ENCODE measurements around the gene CACNB4.

The CACNB4 gene

GRCh38 chr2:151975460-151976414 lies 123.1 kb downstream of the CACNB4 start:
- no peak for DNase-seq (ENCODE audit: low read depth in 2 of 2)

GRCh38 chr2:151974988-151975387 lies 123.9 kb downstream of the CACNB4 start:
- no peak for DNase-seq (ENCODE audit: low read depth in 2 of 2)

GRCh38 chr2:151973901-151974199 lies 125.0 kb downstream of the CACNB4 start:
- no peak for DNase-seq (ENCODE audit: low read depth in 2 of 2)

DNA sequence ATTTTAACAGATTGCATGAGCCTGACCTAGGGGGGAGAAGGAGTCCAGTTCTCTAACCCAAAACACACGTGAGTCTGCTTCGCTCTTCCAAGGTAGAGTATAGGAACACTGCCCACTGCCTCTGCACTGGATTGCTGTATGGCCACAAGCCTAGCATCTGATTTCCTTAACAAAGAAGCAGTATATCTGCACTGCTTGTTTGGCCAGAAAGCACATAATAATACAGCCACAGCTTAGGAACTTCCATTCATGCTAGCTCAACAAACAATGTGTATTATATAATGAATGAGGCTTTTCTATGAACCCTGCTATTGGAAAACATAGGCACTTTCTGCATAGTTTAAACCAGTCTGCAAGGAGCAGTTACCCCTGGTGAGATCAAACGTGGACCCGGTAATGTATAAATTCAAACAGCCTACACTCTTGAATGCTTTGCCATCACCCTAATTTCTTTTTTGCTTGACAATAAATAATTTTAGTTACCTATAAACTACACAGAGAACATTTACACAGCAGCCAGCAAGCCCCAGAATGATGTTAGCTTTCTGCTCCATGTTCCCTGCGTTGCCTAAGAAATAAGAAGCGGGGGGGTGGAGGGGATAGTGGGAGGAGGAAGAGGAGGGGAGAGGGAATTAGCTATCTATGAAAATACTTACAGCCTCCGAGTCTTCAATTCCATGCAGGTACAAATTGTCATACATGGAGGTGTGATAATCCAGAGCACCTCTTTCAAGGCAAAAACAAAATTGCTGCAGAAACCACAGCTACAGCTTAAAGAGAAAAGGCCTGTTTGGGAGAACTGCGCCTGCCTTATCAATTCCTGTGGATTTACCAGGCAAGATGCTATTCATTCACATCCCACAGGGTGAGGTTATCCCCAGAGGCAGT lies 125.6 kb downstream of the CACNB4 start:
- no peak for DNase-seq (ENCODE audit: low read depth in 2 of 2)

GRCh38 chr2:151972241-151973012 lies 126.4 kb downstream of the CACNB4 start:
- no peak for DNase-seq (ENCODE audit: low read depth in 2 of 2)

GRCh38 chr2:151971301-151972051 lies 127.4 kb downstream of the CACNB4 start:
- no peak for DNase-seq (ENCODE audit: low read depth in 2 of 2)

DNA sequence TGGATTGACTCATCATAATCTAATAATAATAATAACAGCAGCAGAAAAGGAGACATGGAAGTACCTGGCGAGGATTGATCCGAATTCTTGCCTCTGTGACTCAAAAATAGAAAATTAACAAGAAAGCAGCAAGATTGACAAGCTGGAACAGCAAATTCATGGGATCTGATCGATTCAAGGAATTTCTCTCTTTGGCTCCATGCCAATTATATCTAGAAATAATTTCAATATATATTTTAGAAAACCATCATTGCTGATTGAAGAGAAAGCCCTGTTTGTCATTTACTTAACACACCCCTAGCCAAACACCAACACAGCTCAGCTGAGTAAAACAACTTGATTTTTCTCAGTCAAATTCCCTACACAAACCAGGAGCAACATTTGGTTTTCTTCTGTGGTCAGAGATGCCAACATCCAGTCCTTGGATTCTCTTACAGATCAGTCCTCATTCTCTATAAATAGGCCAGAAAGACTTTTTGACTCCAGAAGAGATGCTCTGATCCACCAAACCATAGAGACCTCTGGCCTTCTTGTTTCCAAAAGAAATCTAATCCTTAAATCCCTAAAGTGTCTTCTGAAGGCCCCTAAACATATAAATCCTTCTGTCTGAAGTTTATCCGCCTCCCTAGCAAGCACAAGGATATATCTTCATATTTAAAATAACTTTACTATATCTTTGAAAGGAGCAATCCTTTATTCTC lies 129.9 kb downstream of the CACNB4 start:
- no peak for DNase-seq (ENCODE audit: low read depth in 2 of 2)

DNA sequence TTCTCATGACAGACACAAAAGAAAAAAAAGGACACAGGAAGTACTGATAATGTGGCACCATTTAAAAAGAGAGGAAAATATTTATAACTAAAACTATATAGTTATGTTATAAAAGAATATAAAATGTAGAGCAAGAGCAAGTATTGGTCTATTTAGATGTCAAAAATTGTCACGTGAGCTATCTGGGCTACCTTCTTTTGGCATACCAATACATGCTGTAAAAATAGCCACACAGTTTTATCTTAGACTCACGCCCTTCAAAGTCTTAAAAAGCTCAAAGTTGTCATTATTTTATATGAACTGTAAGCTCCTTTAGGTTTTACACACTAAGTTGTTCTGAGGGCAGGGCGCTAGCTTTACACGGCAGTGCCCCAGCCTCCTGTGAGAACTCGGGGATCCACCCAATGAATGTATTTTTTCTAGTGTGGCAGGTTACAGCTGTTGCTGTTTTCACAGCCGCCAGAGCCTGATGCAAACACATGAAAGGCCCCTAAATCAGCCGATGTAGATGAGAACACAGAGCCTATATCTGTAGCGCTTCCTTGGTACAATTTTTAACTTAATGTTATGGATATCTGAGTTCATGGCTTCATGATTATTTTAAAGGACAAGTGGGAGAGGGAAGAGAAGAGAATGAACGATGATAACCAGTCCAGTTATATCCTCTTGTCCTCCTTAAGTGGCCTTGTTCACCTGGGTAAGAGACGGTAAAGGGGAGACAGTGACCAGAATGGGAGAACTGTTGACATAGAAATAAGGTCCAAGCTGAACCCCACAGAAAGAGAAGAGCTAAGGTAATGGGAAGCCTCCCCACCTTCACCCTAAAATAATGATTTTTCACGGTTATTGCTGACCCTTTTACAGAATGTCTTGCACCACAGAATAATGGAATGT lies 130.8 kb downstream of the CACNB4 start:
- no peak for DNase-seq (ENCODE audit: low read depth in 2 of 2)

DNA sequence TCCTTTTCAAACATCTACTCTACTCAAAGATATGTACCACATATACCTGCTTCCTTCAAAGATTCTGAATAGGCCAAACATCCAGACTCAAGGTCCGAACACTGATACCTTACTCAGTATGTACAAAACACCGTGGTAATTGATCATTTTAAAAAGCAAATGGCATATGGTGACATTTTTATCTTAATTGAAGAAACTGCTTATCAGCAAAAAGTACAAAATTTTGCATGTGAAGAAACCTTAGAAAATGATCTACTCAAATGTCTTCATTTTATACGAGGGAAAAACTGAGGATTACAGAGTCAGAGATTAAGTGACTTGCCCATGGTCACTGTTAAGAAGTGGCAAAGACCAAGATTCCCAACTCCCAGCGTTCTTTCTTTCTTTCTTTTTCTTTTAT lies 133.0 kb downstream of the CACNB4 start:
- DNase-seq (ENCODE audit: low read depth in 2 of 2), result no peak

GRCh38 chr2:151961558-151961957 lies 137.3 kb downstream of the CACNB4 start:
- no peak for DNase-seq (ENCODE audit: low read depth in 2 of 2)

DNA sequence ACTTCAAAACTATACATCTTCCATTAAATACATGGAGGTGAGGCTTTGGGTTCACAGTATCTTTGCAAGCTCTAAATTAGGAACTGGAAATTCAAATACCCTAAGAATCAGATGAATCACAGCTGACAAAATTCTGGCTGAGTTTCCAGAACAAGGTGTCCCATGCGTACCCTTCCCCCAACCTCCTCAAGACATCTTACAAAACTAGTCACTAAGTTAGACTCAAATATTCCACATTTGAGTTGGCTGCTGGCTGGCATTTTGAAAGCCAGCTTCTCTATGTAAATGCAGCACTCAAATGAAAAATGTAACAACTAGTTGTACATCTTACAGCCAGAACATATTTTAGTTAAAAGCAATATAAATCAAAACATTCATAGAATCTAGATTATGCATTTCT lies 139.6 kb downstream of the CACNB4 start:
- DNase-seq (ENCODE audit: low read depth in 2 of 2), result no peak

- DNase-seq (ENCODE audit: low read depth in 2 of 2), result no peak
Measured at GRCh38 chr2:151953467-151953866, 145.4 kb downstream of the CACNB4 start.

- no peak for DNase-seq (ENCODE audit: low read depth in 2 of 2)
Measured at GRCh38 chr2:151952691-151953456, 146.0 kb downstream of the CACNB4 start.

DNA sequence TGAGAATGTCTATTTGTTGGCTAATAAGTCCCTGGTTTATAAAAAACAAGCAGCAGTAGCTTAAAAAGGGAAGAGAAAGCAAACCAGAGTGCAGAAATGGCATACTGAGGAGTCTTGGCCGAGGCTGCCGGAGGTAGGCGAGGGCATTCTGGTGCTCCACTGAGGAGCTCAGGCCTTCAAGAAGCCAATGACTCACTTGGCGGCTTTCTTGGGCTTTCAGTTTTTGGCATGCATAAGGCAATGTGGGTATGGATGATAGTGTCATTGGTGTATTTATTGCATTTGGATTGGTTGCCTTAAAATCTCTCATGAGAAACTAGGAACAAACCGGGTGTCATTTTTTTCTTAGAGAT lies 151.1 kb downstream of the CACNB4 start:
- DNase-seq (ENCODE audit: low read depth in 2 of 2), result no peak

DNA sequence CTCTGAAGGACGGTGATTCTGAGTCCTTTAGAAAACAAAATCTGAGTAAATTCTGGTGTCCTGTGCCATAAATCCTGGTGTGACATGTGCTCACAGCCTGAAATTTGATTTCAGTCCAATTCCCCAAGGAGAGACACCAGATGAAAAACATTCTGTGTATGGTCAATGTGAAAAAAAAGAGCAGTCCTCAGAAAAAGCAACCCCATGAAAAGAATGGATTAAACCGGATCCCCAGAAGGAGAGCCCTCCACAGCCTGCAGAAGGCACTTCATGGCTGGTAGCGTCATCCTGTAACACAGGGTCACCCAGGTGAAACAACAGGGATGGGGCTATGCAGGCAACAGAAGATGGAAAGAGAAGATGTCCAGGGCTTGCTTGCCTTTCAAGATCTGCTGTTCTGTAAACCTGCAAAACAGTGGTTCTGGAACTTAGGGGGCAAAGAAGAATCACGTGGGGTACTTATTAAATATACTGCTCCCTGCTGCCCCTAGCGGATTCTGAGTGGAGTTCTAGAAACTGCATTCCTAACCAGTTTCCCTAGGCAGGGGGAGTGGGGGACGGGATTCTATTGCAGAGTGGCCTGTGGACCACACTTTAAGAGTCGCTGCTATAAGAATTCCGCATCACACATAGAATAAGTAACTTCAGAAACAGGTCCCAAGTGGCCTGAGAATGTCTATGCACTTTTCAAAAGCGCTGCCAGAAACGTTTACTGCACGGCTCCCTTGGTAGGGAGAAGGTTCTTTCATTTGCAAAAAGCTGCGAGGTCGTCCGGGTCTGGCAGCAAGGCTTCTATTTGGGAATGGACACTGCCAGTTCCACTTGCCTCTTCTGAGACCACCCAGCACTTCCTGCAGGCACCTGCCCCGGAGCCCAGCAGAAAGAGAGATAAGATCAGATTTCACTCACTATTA lies 151.7 kb downstream of the CACNB4 start:
- DNase-seq (ENCODE audit: low read depth in 2 of 2), result no peak

- DNase-seq (ENCODE audit: low read depth in 2 of 2), result no peak
Measured at GRCh38 chr2:151946250-151946884, 152.5 kb downstream of the CACNB4 start.

DNA sequence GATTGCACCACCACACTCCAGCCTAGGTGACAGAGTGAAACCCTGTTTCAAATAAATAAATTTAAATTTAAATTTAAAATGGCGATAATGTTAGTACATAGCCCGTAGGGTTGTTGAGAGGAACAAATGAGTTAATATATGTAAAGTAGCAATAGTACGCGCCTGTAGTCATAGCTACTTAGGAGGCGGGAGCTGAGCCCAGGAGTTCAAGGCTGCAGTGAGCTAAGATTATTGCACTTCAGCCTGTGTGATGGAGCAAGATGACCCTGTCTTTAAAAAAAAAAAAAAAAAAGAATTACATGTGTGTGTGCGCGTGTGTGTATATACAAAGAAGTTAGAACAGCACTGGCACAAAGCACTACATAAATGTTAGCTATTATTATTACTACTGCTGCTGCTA lies 153.2 kb downstream of the CACNB4 start:
- DNase-seq (ENCODE audit: low read depth in 2 of 2), result no peak
